IPS-11a (cell line): Measurements from ENCODE around the gene FFAR2.
"Not testable (repeated sequence)": the region's sequence is repeated elsewhere in the genome, so short reads cannot be mapped to it uniquely, and the experiment has no call there.

Experiments used
- H3K4me3 ChIP-seq: one replicate; pipeline ENCODE4 v1.5.1; 2013; ENCODE audit warnings: low read depth, low read length, control low read depth

Gene FFAR2

DNA sequence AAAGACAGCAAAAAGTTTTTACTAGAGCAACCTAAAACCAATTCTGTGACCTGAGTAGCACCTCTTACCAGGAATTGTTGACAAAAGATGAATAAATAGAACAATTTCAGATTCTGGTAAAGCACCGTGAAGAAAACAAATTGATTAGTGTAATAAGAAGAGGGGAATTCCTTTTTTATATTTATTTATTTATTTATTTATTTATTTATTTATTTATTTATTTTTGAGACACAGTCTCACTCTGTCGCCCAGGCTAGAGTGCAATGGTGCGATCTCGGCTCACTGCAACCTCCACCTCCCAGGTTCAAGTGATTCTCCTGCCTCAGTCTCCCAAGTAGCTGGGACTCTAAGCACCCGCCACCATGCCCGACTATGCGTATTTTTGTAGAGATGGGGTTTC, 24.7 kb upstream of the FFAR2 start:
- H3K4me3 ChIP-seq: not testable (repeated sequence)

- no peak overlapping the region for H3K4me3 ChIP-seq
Observed at GRCh38 chr19:35425682-35426081, 22.4 kb upstream of the FFAR2 start.

DNA sequence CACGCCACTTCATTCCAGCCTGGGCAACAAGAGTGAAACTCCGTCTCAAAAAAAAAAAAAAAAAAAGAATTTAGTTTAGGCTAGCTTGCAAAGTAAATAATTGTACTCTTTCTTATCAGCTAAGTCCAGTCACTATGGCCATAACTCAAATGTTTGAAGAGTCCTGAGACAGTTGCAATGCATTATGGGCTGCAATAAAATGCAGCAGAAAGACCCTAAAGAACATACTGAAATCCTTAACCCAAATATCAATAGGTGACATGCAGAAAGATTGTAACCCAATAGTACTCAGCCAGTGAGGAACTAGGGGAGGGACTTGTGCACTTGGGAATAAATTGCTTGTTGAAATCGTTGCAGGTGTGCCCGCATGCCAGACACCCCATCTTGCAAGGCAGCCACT, 20.9 kb upstream of the FFAR2 start:
- H3K4me3 ChIP-seq: no peak overlapping the region

DNA sequence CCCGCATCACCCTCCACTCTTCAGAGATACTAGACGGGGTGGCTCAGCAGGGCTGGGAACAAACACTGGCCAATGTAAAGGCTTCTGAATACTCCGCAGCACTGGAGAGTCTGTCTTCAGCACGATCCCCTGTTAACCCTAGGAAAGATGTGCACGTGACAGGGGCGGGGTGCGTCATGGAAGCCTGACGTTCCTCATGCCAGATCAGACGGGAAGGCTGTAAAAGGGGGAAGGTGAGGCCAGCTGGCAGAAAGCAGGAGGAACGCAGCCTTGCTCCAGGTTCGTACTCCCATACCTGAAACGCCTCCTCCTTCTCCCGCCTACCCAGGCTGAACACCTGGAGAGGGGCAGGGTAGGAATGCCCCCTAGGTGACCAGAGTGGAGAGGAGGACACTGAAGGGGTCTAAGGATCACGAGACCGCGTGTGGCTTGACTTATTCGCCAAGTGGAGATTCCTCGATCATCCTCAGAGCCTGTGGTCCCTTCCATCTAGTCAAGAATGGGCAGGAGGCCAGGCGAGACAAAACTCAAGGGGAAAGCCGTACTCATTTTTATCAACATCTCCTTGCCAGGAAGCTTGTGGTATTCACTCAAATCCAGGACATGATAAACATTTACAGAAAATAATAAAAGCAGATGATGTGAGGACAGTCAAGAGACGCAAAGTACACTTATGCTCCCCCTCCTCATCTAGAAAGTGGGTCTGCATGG, 18.2 kb upstream of the FFAR2 start:
- no peak overlapping the region for H3K4me3 ChIP-seq

DNA sequence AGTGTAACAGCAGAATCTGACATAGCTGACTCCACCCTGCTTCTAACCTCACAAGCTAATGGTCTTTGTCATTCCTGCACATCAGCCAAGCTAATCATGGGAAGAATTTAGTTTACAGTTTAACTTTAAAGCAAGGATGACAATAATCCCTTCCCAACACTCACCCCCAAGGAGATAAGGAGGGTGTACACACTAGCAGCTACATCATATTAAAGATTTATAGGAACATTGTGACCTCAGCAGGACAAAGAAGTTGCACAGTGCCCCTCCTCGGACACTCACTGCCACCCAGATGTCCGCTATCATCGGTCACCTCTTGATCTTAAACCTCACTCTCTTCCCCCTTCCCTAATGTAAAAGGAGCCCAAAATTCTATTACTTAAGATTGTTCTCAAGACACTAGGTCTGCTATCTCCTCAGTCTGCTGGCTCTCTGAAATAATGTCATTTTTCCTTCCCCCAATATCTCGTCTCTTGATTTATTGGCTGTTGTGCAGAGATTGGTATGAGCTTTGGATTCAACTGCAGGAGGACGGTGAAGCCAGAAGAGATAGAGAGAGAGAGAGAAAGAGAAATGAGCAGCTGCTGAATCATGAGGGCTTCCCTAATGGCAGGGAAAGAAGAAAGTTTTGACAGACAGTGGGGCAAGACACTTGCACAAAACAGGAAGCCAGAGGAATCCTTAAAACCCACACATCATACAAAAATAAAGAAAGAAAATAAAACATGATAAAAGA, 17.5 kb upstream of the FFAR2 start:
- H3K4me3 ChIP-seq: no peak overlapping the region

- no peak overlapping the region for H3K4me3 ChIP-seq
Observed at GRCh38 chr19:35431145-35431807, 16.8 kb upstream of the FFAR2 start.

DNA sequence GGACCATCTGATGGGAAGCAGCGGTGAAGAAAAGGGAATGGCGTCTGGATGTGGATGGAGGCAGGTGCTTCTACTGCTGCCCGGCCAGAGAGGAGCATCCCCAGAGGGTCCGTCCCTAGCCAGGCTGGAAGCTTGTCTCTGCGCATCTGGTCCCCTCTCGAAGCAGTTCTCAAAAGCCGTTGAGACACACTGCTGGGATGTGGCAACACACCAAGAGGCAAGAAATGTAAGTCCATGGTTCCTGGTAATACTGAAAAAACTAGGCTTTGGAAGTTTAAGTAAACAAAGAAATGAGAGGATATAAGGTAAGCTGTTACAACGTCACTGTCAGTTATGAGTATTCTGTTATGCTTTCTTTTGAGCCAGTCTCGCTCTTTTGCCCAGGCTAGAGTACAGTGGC, 15.1 kb upstream of the FFAR2 start:
- no peak overlapping the region for H3K4me3 ChIP-seq

DNA sequence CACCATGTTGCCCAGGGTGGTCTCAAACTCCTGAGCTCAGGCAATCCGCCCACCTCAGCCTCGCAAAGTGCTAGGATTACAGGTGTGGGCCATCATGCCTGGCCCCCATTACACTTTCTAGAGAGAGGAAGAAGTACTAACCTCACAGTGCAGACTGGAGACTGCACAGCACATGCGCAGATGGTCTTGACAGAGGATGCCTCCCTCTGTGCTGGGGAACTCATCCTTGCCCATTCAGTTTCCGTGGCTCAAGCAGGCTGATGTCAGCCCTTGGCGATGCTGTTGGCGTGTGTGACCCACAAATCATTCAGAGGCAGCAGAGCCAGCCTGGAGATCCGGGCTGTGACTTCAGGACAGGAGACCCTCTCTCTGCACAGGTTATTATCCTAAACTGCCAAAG, 14.6 kb upstream of the FFAR2 start:
- H3K4me3 ChIP-seq: no peak overlapping the region

GRCh38 chr19:35435896-35436295, 12.2 kb upstream of the FFAR2 start:
- H3K4me3 ChIP-seq: no peak overlapping the region

GRCh38 chr19:35436477-35437405, 11.3 kb upstream of the FFAR2 start:
- no peak overlapping the region for H3K4me3 ChIP-seq

DNA sequence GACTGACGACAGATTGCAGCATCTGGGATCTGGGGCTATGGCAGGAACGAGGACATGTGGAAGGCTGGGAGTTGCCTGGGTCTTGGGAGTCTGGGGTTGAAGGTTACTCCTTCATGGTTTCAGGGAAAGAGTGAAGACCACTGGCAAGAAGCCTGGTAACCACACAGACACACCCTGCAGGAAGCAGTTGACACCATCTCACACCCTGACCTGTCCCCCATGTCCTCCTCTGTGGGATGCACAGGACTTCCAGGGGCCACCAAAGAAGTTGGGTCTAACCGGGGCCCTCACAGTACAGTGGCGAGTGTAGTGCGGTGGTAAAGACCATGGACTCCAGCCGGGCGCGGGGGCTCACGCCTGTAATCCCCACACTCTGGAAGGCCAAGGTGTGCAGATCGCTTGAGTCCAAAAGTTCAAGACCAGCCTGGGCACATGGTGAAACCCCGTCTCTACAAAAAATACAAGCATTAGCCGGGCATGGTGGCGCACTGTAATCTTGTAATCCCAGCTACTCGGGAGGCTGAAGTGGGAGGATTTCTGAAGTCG, 10.6 kb upstream of the FFAR2 start:
- H3K4me3 ChIP-seq: no peak overlapping the region

DNA sequence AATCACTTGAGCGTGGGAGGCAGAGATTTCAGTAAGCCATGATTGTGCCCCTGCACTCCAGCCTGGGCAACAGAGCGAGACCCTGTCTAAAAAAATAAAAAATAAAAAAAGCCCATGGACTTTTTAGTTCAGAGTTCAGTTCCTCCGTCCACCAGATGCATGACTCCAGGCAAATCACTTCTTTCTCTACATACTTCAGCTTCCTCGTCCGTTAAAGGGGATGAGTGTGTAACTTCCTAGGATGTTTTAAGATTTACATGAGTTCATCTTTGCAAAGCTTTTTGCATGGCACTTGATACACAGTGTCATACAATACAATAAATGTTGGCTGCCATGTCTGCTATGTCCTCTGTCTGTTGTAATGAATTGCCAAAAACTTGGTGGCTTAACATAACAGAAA, 10.0 kb upstream of the FFAR2 start:
- H3K4me3 ChIP-seq: no peak overlapping the region

DNA sequence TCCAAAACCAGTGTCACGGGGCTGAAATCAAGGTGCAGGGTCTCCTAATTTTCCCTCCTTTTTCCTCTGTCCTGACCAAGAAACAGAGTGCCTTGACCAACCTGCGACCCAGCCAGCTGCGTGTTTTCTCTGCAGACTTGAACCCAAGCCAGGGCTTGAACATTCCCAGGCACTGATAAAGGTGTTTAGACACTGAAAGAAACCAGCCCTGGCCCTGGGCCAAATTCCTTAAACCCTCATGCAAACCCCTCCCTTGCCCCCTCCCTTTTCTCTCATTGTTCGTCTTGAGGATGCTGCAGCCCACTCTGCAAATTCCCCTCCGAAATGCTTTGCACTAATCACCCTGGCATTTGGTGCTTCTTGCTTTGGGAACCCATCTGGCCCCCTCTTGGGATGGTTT, 9.5 kb upstream of the FFAR2 start:
- no peak overlapping the region for H3K4me3 ChIP-seq

DNA sequence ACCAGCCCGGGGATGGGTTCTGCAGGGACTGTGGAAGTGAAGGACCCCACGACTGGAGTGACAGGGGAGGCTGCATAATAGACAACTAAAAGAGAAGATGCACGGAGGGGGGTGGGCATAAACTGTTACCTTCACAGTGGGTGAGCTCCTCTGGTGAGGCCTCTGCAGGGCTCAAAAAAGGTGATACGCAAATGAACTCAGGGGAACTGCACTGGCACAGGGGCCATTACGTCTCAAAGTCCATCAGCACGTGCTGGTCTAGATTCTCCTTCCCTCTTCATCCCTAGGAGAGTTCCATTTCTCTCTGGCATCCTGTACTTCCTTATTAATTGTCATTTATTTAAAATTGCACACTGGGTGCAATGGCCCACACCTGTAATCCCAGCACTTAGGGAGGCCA, 8.1 kb upstream of the FFAR2 start:
- no peak overlapping the region for H3K4me3 ChIP-seq

DNA sequence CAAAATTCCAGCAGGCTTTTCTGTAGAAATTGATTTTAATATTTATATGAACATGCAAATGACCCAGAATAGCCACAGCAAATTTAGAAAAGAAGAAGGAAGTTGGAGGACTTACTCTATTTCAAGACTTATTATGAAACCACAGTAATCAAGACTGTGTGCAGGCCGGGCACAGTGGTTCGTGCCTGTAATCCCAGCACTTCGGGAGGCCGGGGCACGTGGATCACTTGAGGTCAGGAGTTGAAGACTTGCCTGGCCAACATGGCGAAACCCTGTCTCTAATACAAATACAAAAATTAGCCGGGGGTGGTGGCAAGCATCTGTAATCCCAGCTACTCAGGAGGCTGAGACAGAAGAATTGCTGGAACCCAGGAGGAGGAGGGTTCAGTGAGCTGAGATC, 6.0 kb upstream of the FFAR2 start:
- no peak overlapping the region for H3K4me3 ChIP-seq

DNA sequence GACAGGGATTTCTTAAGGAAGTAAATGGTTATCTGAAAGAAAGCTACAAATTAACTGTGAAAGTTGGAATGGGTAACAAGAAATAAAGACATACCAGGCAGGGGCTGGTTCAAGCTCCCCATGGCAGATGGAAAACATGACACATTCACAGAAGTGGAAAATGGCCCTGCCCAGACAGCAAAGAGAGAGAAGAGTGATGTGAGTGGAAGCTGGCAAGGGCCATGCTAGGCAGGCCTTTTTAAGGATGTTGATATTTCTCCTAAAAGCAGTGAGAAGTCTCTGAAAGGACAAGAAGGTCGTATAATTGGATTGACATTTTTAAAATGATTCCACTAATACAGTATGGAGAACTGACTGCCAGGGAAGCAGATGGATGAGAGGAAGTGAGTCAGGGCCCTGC, 3.3 kb upstream of the FFAR2 start:
- H3K4me3 ChIP-seq: no peak overlapping the region

GRCh38 chr19:35445826-35446593, 2.0 kb upstream of the FFAR2 start:
- no peak overlapping the region for H3K4me3 ChIP-seq

DNA sequence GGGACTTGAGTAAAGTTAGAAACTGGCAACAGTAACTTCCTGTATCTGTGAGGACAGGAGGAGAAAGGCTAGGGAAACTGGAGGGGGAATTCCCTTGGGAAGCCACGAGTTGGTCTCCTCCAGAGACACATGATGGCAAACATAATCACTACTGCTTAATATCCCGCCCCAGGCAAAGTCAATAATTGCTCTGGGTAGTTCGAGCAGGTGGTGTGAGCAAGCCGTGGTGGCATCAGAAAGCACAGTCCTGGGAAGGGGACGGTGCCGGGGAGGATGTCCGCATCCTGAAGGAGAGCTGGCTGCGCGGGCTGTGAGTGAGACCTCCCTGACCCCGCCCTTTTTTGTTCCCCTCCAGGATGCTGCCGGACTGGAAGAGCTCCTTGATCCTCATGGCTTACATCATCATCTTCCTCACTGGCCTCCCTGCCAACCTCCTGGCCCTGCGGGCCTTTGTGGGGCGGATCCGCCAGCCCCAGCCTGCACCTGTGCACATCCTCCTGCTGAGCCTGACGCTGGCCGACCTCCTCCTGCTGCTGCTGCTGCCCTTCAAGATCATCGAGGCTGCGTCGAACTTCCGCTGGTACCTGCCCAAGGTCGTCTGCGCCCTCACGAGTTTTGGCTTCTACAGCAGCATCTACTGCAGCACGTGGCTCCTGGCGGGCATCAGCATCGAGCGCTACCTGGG, 1.4 kb downstream of the FFAR2 start:
- no peak overlapping the region for H3K4me3 ChIP-seq

- H3K4me3 ChIP-seq: no peak overlapping the region
Observed at GRCh38 chr19:35451338-35452096, 3.5 kb downstream of the FFAR2 start.
